Right renal cortex interstitium (tissue), 3 donors: Measurements from ENCODE around the gene STXBP6. TPM values are rescaled to one million over a fixed set of nuclear protein-coding genes. Genes with fewer than 3 reads are reported as not detected.

Experiments used
- DNase-seq, 3 donors: peaks; one replicate each; pipeline ENCODE4 v3.0.0-alpha.2; 2013; ENCODE audit warnings: low read depth in 3 of 3, low spot score in 2 of 3
- polyA plus RNA-seq, 3 donors: library from polyadenylated mRNA; unstranded; fragments of 120-200 nt; gene quantifications; one replicate each; pipeline ENCODE4 v1.2.1, GENCODE V29; 2013; ENCODE audit not compliant: insufficient read length in 3 of 3

Gene STXBP6
- 1 to 10 TPM; 8.8 to 9.4 (median 9.2) TPM for polyA plus RNA-seq

- no peak for DNase-seq
Measured at GRCh38 chr14:25049568-25050268, at the start of gene STXBP6. TSS of gene STXBP6 (minus strand) at chr14:25050147. CDS start at chr14:24974818, 75,329 bp downstream.

DNA sequence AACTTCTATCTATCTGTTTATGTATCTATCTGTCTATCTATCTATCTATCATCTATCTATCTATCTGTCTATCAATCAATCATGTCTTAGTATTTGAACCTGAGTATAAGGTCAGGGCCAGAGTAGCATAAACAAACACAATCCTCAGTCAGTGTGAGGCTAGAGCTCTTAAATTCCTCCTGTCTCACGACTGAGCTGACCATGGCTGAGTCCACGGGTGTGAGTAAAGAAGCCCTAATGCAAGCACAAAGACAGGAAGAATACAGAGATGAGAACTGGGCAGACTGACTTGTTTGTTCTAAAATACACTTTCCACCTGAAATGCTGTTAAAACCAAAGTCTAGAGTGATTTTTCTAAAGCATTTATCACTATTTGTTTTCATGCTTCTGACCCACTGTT lies 47.2 kb upstream of the STXBP6 start:
- DNase-seq = no peak

GRCh38 chr14:25095736-25096437 lies 45.9 kb upstream of the STXBP6 start:
- DNase-seq = no peak

DNA sequence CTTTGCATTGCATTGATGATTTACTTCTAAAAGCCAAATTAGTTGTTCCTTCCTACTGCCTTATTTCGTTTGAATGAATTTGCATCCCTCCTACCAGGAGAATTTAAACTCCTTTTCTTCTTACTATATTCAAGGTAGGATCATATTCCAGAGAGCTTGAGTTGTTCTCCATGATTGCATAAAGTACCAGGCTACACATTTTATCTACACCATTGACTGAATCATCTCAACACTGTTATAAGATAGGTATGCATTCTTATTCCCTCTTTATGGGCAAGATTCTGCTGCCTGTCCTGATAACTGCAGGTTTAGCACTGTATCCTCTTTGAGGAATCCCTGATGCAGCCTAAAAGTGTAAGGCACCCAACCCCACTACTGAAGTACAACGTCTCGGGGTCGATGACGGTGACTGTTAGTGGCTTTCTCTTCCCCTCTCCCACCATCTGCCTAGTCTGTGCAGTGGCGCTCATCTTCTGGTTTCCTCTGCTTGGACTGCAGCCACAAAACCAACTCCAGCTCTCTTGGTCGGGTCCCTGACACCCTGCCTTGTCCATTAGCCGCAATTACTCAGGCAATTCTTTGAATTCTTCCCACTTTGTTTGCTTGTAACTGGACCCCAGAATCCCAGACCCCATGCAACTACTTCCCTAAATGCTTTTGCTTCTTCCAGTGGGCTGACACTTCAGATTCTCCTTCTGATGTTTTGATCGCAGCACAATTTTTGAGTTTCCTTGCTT lies 44.4 kb upstream of the STXBP6 start:
- DNase-seq = no peak

- no peak for DNase-seq
Measured at GRCh38 chr14:25092258-25092740, 42.4 kb upstream of the STXBP6 start.

GRCh38 chr14:25090716-25091454 lies 40.9 kb upstream of the STXBP6 start:
- DNase-seq = no peak

DNA sequence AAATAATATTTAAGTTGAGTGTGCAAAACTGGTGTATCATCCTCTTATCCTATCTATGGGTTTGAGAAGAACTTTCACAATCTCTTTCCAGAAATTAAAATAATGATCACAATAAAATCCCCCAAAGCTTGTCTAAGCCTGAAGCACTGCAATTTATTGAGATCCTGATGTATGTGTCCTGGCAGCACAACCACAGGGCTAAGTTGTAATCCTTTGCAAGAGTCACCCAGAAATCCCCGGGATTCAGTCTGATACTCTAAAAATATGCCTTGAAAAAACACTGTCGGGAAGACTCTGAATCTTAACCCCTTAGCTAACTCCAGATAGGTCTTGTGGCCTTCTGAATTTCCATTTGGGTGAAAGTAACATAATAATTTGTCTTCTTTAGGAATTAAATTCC lies 40.3 kb upstream of the STXBP6 start:
- DNase-seq = no peak

DNA sequence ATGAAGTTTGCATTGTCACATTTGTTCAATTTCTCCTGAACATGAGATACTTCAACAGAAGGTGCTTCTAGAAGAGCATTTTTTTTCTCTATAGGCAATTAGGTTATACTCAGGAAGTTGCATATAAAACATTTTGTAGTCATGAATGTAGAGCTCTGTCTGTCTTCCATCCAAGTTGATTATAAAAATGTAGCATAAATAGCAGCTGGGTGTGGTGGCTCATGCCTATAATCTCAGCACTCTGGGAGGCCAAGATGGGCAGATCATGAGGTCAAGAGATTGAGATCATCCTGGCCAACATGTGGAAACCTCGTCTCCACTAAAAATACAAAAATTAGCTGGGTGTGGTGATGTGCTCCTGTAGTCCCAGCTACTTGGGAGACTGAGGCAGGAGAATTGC lies 39.5 kb upstream of the STXBP6 start:
- DNase-seq = no peak

DNA sequence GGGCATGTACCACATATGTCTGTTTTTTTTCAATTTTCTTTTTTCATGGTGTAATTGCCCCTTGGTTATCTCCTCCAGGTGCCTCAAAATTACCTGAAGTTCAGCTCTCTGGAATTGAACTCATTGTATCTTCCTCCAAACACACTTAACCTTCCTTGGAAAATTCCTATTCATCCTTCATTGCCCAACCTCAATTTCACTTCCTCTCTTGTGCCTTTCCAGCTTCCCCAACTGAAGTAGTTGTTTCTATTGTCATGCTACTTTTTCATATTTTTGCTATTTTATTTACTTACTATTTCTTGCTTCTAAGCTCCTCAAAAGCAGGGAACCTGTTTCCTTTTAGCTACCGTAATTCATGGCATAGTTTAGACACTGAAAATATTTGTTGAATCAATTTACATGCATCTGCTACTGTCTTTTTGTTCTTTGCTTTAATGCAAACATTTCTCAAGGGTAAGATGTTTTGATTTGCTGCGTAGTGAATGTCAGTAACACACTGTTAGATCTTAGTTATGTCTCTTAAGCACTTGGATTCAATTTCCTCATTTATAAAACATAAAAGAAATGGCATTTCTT lies 37.0 kb upstream of the STXBP6 start:
- no peak for DNase-seq

DNA sequence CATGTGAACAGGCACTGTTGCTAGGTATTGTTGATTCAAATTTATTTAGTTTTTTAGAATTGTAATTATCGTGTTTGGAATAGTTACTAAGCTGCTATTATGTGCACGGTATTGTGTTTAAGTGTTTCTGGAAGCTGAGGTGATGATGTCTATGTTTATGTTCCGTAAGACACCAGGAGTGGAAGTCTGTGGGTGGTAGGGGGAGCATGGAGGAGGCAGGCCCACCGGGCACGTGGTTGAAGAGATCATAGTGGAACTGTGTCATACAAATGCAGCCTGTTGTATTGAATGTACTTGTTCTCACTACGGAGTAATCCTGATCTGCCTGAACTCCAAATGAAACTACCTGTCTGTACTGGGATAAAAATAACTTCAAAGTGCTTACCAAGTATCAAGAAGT lies 36.1 kb upstream of the STXBP6 start:
- no peak for DNase-seq

GRCh38 chr14:25080682-25081081 lies 30.7 kb upstream of the STXBP6 start:
- no peak for DNase-seq

DNA sequence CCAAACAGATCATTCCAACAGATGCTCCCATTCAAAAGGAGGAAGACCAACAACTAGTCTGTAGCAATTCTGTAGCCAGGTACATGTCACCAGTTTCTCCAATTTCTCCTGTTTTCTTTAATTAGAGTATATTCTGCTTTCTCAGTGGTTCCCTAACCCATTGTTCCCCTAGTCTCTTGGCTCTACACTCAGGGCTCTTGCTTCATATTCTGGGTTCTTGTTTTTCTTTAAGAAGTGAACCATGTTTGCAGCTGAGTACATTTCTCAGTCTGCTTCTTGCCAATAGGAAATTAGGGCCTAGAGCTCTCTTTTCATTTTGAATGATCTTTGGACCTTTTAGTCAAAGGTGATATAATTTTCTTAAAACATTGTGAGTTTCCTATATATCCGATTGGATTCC lies 29.4 kb upstream of the STXBP6 start:
- DNase-seq = no peak

- DNase-seq = no peak
Measured at GRCh38 chr14:25074099-25074685, 24.2 kb upstream of the STXBP6 start.

GRCh38 chr14:25069879-25070278 lies 19.9 kb upstream of the STXBP6 start:
- no peak for DNase-seq

- no peak for DNase-seq
Measured at GRCh38 chr14:25067600-25067999, 17.7 kb upstream of the STXBP6 start.

DNA sequence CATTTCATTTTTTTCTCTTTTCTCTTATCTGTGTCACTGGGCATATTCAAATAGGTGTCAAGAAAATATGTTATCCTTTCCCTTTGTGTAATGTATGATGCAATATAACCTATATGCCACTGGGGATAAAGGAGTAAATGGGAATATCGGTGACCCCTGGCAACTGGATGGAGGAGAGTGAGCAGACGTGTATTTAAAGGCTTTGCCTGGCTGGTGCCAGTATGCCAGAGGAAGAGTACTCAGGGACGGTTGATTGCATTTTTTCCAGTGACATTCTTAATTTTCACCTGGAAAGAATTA lies 12.0 kb upstream of the STXBP6 start:
- DNase-seq = no peak

- DNase-seq = no peak
Measured at GRCh38 chr14:25056688-25057078, 6.7 kb upstream of the STXBP6 start.

- DNase-seq = no peak
Measured at GRCh38 chr14:25055992-25056687, 6.2 kb upstream of the STXBP6 start.

- no peak for DNase-seq
Measured at GRCh38 chr14:25055005-25055404, 5.1 kb upstream of the STXBP6 start.

- DNase-seq = no peak
Measured at GRCh38 chr14:25053585-25053984, 3.6 kb upstream of the STXBP6 start.
